DOHH2 (cell line): ENCODE data around the gene SETD1A.

Experiments used
- H3F3A ChIP-seq: fragments of 200-600 bp; sonication (generic), shearing (Covaris generic); 2 replicates; pipeline ENCODE4 v1.6.0; 2016; ENCODE audit warnings: antibody characterized with exemption, mild to moderate bottlenecking; ENCODE audit not compliant: control insufficient read depth, insufficient read depth
- H3K27ac ChIP-seq: fragments of 200-600 bp; sonication (generic); 2 replicates; pipeline ENCODE4 v1.5.1; 2014; ENCODE audit warnings: low read depth, mild to moderate bottlenecking, low read length, moderate library complexity
- H3K27me3 ChIP-seq: fragments of 200-600 bp; sonication (generic); 2 replicates; pipeline ENCODE4 v1.6.1; 2014; ENCODE audit warnings: mild to moderate bottlenecking, low read length, mixed read lengths; ENCODE audit not compliant: control insufficient read depth
- H3K36me3 ChIP-seq: fragments of 200-600 bp; sonication (generic); 2 replicates; pipeline ENCODE4 v1.6.1; 2014; ENCODE audit warnings: mild to moderate bottlenecking, low read length, moderate library complexity, mixed read lengths; ENCODE audit not compliant: control insufficient read depth
- H3K4me1 ChIP-seq: fragments of 200-600 bp; sonication (generic); 2 replicates; pipeline ENCODE4 v1.6.1; 2014; ENCODE audit warnings: mild to moderate bottlenecking, low read length, mixed read lengths; ENCODE audit not compliant: control insufficient read depth
- H3K4me2 ChIP-seq: fragments of 200-600 bp; sonication (generic); 2 replicates; pipeline ENCODE4 v1.6.0; 2014; ENCODE audit warnings: mild to moderate bottlenecking, low read length, moderate library complexity
- H3K4me3 ChIP-seq: fragments of 200-600 bp; sonication (generic); 2 replicates; pipeline ENCODE4 v1.5.1; 2014; ENCODE audit warnings: mild to moderate bottlenecking, low read length, mixed read lengths
- H3K79me2 ChIP-seq: fragments of 200-600 bp; sonication (generic); 2 replicates; pipeline ENCODE4 v1.6.1; 2014; ENCODE audit warnings: mild to moderate bottlenecking, low read length, mixed read lengths; ENCODE audit not compliant: control insufficient read depth
- H3K9me2 ChIP-seq: fragments of 200-600 bp; sonication (generic); replicated peaks from 2 replicates; pipeline ENCODE4 v1.6.1; 2014; ENCODE audit warnings: mild to moderate bottlenecking, low read length, mixed read lengths; ENCODE audit not compliant: control insufficient read depth
- H3K9me3 ChIP-seq: fragments of 200-600 bp; sonication (generic); 2 replicates; pipeline ENCODE4 v1.6.1; 2014; ENCODE audit warnings: antibody characterized with exemption, low read length, mixed read lengths; ENCODE audit not compliant: control insufficient read depth, insufficient read depth
- H4K20me1 ChIP-seq: fragments of 200-600 bp; sonication (generic); 2 replicates; pipeline ENCODE4 v1.6.0; 2014; ENCODE audit warnings: low read depth, mild to moderate bottlenecking, antibody characterized with exemption, low read length, moderate library complexity; ENCODE audit not compliant: control insufficient read depth, insufficient read depth
- CTCF ChIP-seq: fragments of 200-600 bp; sonication (generic); IDR thresholded peaks from one replicate; pipeline ENCODE4 v1.5.1; 2014; ENCODE audit warnings: antibody characterized with exemption, mild to moderate bottlenecking, low read depth, low read length; ENCODE audit not compliant: poor library complexity, severe bottlenecking
- EZH2phosphoT487 ChIP-seq: fragments of 200-600 bp; sonication (generic); IDR thresholded peaks from 2 replicates; pipeline ENCODE4 v1.6.1; 2017; ENCODE audit warnings: borderline replicate concordance, mild to moderate bottlenecking, antibody characterized with exemption, low read length, moderate library complexity, mixed read lengths

The SETD1A gene

GRCh38 chr16:30983289-30983889, 25.8 kb downstream of the SETD1A start:
- H3K79me2 ChIP-seq: no peaks in the 10 kb centered on the region
- no peaks in the 10 kb centered on the region for H4K20me1 ChIP-seq
- no peak overlapping the region for H3K27ac ChIP-seq
- no peaks in the 10 kb centered on the region for H3K9me3 ChIP-seq
- H3K27me3 ChIP-seq: no peaks in the 10 kb centered on the region
- H3K4me1 ChIP-seq: no peaks in the 10 kb centered on the region; the same call in 1 of the 2 replicates
- no peak for TF ChIP-seq EZH2phosphoT487
- no peak for TF ChIP-seq CTCF
- no peak overlapping the region for H3K4me3 ChIP-seq
- peaks cover 62% of the 10 kb centered on the region for H3K36me3 ChIP-seq
- H3F3A ChIP-seq: no peaks in the 10 kb centered on the region
- H3K9me2 ChIP-seq: no peaks in the 10 kb centered on the region
- H3K4me2 ChIP-seq: no peak overlapping the region

DNA sequence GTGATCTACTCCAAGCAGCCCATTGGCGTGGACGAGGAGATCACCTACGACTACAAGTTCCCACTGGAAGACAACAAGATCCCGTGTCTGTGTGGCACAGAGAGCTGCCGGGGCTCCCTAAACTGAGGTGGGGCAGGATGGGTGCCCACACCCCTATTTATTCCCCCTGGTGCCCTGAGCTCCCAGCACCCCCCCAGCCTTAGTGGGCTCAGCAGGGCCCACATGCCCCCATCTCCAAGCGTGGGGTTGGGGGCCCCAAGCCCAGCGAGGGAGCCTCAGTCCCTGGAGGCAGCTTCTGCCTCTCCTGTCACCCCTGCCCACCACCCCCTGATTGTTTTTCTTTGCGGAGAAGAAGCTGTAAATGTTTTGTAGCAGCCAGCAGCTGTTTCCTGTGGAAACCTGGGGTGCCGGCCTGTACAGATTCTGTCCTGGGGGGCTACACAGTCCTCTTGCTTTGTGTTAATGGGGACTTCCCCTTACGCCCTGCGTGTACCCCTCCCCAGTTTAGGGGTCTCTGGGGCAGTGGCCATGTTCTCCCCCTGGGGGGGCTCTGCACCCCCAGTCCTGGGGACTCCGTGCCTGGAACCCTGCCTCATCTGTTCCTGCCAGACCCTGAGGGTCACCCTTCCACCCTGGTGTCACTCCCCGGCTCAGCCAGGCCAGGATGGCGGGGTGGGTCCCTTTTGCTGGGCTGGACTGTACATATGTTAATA, 26.5 kb downstream of the SETD1A start:
- Histone ChIP-seq H3K4me1 (no peaks in the 10 kb centered on the region; the same call in 1 of the 2 replicates), H3F3A (no peaks in the 10 kb centered on the region), H3K4me2 (no peak overlapping the region), H4K20me1 (no peaks in the 10 kb centered on the region), H3K79me2 (no peaks in the 10 kb centered on the region), H3K36me3 (peaks cover 56% of the 10 kb centered on the region), H3K27me3 (no peaks in the 10 kb centered on the region), H3K9me2 (no peaks in the 10 kb centered on the region), H3K4me3 (no peak overlapping the region), H3K27ac (no peak overlapping the region), H3K9me3 (no peaks in the 10 kb centered on the region)
- TF ChIP-seq EZH2phosphoT487 (no peak), CTCF (no peak)

- H3K4me3 ChIP-seq: no peak within 1 kb of the TSS
- no peaks in the 10 kb centered on the region; the same call in 1 of the 2 replicates for H3K4me1 ChIP-seq
- TF ChIP-seq EZH2phosphoT487: no peak
- TF ChIP-seq CTCF: peak; percentile 98
- no peaks in the 10 kb centered on the region for H3K9me2 ChIP-seq
- no peaks in the 10 kb centered on the region for H4K20me1 ChIP-seq
- H3K9me3 ChIP-seq: no peaks in the 10 kb centered on the region
- no peaks in the 10 kb centered on the region for H3F3A ChIP-seq
- no peaks in the 10 kb centered on the region for H3K79me2 ChIP-seq
- H3K36me3 ChIP-seq: peaks cover 51% of the 10 kb centered on the region
- no peaks in the 10 kb centered on the region for H3K27me3 ChIP-seq
- no peak within 1 kb of the TSS for H3K4me2 ChIP-seq
- no peak within 1 kb of the TSS for H3K27ac ChIP-seq
These were observed 27.3 kb downstream of the SETD1A start, which contains the start of gene HSD3B7 for GRCh38 chr16:30984669-30985400. Gene HSD3B7 (plus strand): TSS chr16:30985207. CDS start chr16:30985659, 452 bp downstream.
